SU-DHL-6 (cell line): ENCODE data around the gene SYNM.
A peak's percentile ranks its signal among the peaks of the same experiment; 100 is the strongest.

Experiments used
- H2AFZ ChIP-seq: fragments of 200-600 bp; sonication (generic); 2 replicates; pipeline ENCODE4 v1.6.1; 2014; ENCODE audit warnings: low read depth, mild to moderate bottlenecking, moderate library complexity, mixed read lengths, antibody characterized with exemption, low read length; ENCODE audit not compliant: severe bottlenecking
- H3F3A ChIP-seq: fragments of 200-600 bp; shearing (Covaris generic); 2 replicates; pipeline ENCODE4 v1.6.0; 2016; ENCODE audit warnings: antibody characterized with exemption, mild to moderate bottlenecking; ENCODE audit not compliant: insufficient read depth
- H3K27ac ChIP-seq: fragments of 200-600 bp; sonication (generic); 2 replicates; pipeline ENCODE4 v1.5.1; 2016; ENCODE audit warnings: low read depth, mild to moderate bottlenecking, low read length, moderate library complexity, mixed read lengths
- H3K27me3 ChIP-seq: fragments of 200-600 bp; sonication (generic), shearing (Covaris generic); 2 replicates; pipeline ENCODE4 v1.6.0; 2014; ENCODE audit warnings: mild to moderate bottlenecking, low read length
- H3K36me3 ChIP-seq: fragments of 200-600 bp; sonication (generic); 2 replicates; pipeline ENCODE4 v1.6.1; 2014; ENCODE audit warnings: mild to moderate bottlenecking, low read length, mixed read lengths
- H3K4me2 ChIP-seq: fragments of 300-600, 200-600 bp; shearing (Covaris generic), sonication (generic); 2 replicates; pipeline ENCODE4 v1.6.0; 2014; ENCODE audit warnings: low read length, low read depth, mild to moderate bottlenecking; ENCODE audit not compliant: poor library complexity, severe bottlenecking
- H3K4me3 ChIP-seq: fragments of 200-600 bp; sonication (generic); 2 replicates; pipeline ENCODE4 v1.5.1; 2014; ENCODE audit warnings: antibody characterized with exemption, low read length, mild to moderate bottlenecking, mixed read lengths; ENCODE audit not compliant: insufficient read depth, poor library complexity, severe bottlenecking
- H3K79me2 ChIP-seq: fragments of 200-600 bp; sonication (generic); 2 replicates; pipeline ENCODE4 v1.6.1; 2014; ENCODE audit warnings: mild to moderate bottlenecking, low read length, moderate library complexity; ENCODE audit not compliant: insufficient read depth
- H3K9ac ChIP-seq: fragments of 200-600 bp; sonication (generic); 2 replicates; pipeline ENCODE4 v1.7.0; 2014; ENCODE audit warnings: mild to moderate bottlenecking, low read length
- H3K9me2 ChIP-seq: fragments of 200-600 bp; sonication (generic); replicated peaks from 2 replicates; pipeline ENCODE4 v1.6.1; 2014; ENCODE audit warnings: low read length; ENCODE audit not compliant: insufficient read depth
- H3K9me3 ChIP-seq: fragments of 200-600 bp; sonication (generic); 2 replicates; pipeline ENCODE4 v1.6.1; 2014; ENCODE audit warnings: low read length, mixed read lengths; ENCODE audit not compliant: insufficient read depth
- H4K20me1 ChIP-seq: fragments of 200-600 bp; sonication (generic); 2 replicates; pipeline ENCODE4 v1.6.1; 2014; ENCODE audit warnings: low read depth, mild to moderate bottlenecking, antibody characterized with exemption, low read length, moderate library complexity, mixed read lengths
- EZH2phosphoT487 ChIP-seq: fragments of 200-600 bp; sonication (generic), shearing (Covaris generic); conservative IDR thresholded peaks from 2 replicates; pipeline ENCODE4 v1.6.1; 2018; ENCODE audit warnings: mild to moderate bottlenecking, antibody characterized with exemption, low read length, moderate library complexity, mixed read lengths
- TF ChIP-seq, protein P1 (sequence below): fragments of 200-600 bp; sonication (generic); IDR thresholded peaks from one replicate; pipeline ENCODE4 v1.5.1; 2017; ENCODE audit warnings: antibody characterized with exemption, mild to moderate bottlenecking, low read length, moderate library complexity; ENCODE audit not compliant: insufficient read depth, poor library complexity, severe bottlenecking

The SYNM gene

DNA sequence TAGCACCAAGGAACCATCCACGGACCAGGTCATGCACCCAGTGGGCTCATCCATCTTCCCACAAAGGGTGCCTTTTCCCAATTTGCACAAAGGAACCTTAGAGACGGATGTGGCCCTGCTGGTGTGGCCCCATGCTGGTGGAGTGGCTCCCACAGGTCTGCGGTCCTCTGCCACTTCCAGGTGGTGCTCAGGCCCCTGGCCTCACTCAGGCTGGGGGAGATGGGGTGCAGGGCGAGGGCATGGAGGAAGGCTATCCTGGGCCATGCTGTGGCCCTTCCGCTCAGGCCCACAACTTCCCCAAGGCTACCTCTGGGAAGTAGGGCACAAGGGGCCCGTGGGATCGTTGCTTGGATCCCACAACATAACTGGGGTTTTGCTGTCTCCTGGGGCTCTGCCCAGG lies 5.2 kb upstream of the SYNM start:
- Histone ChIP-seq H3K9me2 (no peaks in the 10 kb centered on the region), H3K36me3 (no peaks in the 10 kb centered on the region), H3K4me3 (no peak overlapping the region), H2AFZ (no peak overlapping the region), H4K20me1 (no peaks in the 10 kb centered on the region), H3K4me2 (no peak overlapping the region), H3K79me2 (no peaks in the 10 kb centered on the region), H3F3A (no peaks in the 10 kb centered on the region), H3K27me3 (no peaks in the 10 kb centered on the region), H3K9ac (no peak overlapping the region), H3K9me3 (no peaks in the 10 kb centered on the region), H3K27ac (no peak overlapping the region)
- TF ChIP-seq, protein P1, sequence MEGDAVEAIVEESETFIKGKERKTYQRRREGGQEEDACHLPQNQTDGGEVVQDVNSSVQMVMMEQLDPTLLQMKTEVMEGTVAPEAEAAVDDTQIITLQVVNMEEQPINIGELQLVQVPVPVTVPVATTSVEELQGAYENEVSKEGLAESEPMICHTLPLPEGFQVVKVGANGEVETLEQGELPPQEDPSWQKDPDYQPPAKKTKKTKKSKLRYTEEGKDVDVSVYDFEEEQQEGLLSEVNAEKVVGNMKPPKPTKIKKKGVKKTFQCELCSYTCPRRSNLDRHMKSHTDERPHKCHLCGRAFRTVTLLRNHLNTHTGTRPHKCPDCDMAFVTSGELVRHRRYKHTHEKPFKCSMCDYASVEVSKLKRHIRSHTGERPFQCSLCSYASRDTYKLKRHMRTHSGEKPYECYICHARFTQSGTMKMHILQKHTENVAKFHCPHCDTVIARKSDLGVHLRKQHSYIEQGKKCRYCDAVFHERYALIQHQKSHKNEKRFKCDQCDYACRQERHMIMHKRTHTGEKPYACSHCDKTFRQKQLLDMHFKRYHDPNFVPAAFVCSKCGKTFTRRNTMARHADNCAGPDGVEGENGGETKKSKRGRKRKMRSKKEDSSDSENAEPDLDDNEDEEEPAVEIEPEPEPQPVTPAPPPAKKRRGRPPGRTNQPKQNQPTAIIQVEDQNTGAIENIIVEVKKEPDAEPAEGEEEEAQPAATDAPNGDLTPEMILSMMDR: no peak
- TF ChIP-seq EZH2phosphoT487: no peak

DNA sequence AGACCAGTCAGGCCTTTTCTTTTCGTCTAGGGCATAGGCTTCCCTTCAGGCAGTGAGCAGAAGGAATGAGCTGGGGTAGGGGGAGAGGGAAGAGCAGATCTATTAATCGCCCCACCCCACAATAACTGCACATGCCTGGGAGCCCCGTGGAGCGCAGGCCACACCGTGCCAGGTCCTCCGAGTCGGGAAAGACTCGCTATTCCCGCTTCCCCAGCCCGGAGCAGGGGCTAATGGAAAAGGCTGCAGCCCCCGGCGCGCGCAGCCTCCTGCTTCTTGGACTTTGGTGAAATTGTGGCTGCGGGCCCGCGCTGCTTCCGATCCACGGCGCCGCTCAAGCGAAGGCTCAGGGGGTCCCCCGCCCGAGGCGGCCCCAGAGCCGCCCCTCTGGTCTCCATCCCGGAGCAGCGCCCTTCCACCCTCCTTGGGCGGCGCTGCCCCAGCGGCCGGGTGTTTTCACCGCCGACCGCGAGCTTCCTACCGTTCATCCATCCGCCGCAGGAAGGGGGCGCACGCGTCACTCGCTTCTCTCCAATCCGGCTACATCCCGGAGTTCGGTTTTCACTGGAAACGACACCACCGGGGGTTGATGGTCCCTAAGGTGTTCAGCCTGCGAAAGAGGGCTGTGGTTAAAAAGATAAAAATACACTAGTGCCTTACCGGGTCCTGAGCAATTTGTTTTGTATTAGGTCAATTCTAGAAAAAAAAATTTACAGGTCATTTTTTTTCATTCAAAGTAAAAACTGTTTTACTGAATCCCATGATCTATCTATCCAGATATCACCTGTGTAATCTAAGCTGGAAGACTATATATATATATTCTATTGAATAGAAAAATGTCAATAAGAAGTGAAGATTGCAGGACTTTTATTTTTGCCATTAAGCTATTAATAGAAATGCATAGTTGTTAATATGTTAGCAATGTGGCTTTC lies 4.4 kb upstream of the SYNM start:
- H3K79me2 ChIP-seq: no peaks in the 10 kb centered on the region
- H3K9ac ChIP-seq: no peak overlapping the region
- no peaks in the 10 kb centered on the region for H3K27me3 ChIP-seq
- H3K9me3 ChIP-seq: no peaks in the 10 kb centered on the region
- H3K36me3 ChIP-seq: no peaks in the 10 kb centered on the region
- H3K9me2 ChIP-seq: no peaks in the 10 kb centered on the region
- no peak overlapping the region for H2AFZ ChIP-seq
- H3K27ac ChIP-seq: no peak overlapping the region
- no peak for TF ChIP-seq EZH2phosphoT487
- TF ChIP-seq, protein P1: peak; percentile 59
- no peak overlapping the region for H3K4me3 ChIP-seq
- no peaks in the 10 kb centered on the region for H4K20me1 ChIP-seq
- no peaks in the 10 kb centered on the region for H3F3A ChIP-seq
- H3K4me2 ChIP-seq: no peak overlapping the region

DNA sequence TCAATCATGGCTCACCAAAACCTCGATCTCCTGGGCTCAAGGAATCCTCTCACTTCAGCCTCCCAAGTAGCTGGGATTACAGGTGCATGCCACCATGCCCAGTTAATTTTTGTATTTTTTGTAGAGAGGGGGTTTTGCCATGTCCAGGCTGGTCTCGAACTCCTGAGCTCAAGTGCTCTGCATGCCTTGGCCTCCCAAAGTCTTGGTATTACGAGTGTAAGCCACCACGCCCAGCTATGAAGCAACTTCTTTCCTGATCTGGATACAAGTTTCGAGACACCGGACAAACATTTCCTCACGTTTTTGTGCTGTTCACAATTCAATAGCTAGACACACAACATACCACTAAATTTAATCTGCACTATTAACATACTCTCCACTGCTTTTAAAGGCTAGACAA lies 3.4 kb upstream of the SYNM start:
- Histone ChIP-seq H3K27me3 (no peaks in the 10 kb centered on the region), H3K36me3 (no peaks in the 10 kb centered on the region), H3K4me3 (no peak overlapping the region)

More for the DNA sequence above, 3.4 kb upstream of the SYNM start:
- H3K9me3 ChIP-seq: no peaks in the 10 kb centered on the region
- no peaks in the 10 kb centered on the region for H4K20me1 ChIP-seq
- no peaks in the 10 kb centered on the region for H3F3A ChIP-seq
- no peak overlapping the region for H3K9ac ChIP-seq
- H3K4me2 ChIP-seq: no peak overlapping the region
- H3K9me2 ChIP-seq: no peaks in the 10 kb centered on the region
- H3K27ac ChIP-seq: no peak overlapping the region
- TF ChIP-seq, protein P1: no peak
- TF ChIP-seq EZH2phosphoT487: no peak
- H3K79me2 ChIP-seq: no peaks in the 10 kb centered on the region
- no peak overlapping the region for H2AFZ ChIP-seq
